Hepatocyte (in vitro differentiated cells): ENCODE results near the gene SPSB4. TPM values are rescaled to one million over a fixed set of nuclear protein-coding genes. Genes with fewer than 3 reads are reported as not detected.

Source experiments
- DNase-seq: peaks from one replicate; pipeline ENCODE4 v3.0.0-alpha.2; 2016; ENCODE audit warnings: low spot score
- H2AFZ ChIP-seq: fragments of 200-600 bp; sonication (generic); 2 replicates; pipeline ENCODE4 v1.6.0; 2016; ENCODE audit warnings: antibody characterized with exemption, mild to moderate bottlenecking
- H3K27ac ChIP-seq: fragments of 200-600 bp; sonication (generic); 2 replicates; pipeline ENCODE4 v1.5.1; 2016; ENCODE audit warnings: mild to moderate bottlenecking
- H3K27me3 ChIP-seq: fragments of 200-600 bp; sonication (generic); 2 replicates; pipeline ENCODE4 v1.6.1; 2016
- H3K36me3 ChIP-seq: fragments of 200-600 bp; sonication (generic); replicated peaks from 2 replicates; pipeline ENCODE4 v1.5.1; 2016; ENCODE audit warnings: low read depth; ENCODE audit not compliant: insufficient read depth
- H3K4me1 ChIP-seq: fragments of 200-600 bp; sonication (generic); 2 replicates; pipeline ENCODE4 v1.5.1; 2016; ENCODE audit warnings: mild to moderate bottlenecking, moderate library complexity; ENCODE audit not compliant: insufficient read depth
- H3K4me2 ChIP-seq: fragments of 200-600 bp; sonication (generic); 2 replicates; pipeline ENCODE4 v1.6.0; 2016
- H3K4me3 ChIP-seq: fragments of 200-600 bp; sonication (generic); 2 replicates; pipeline ENCODE4 v1.5.1; 2016; ENCODE audit warnings: mild to moderate bottlenecking
- H3K79me2 ChIP-seq: fragments of 200-600 bp; sonication (generic); 2 replicates; pipeline ENCODE4 v1.6.0; 2017; ENCODE audit warnings: mild to moderate bottlenecking
- H3K9me2 ChIP-seq: fragments of 200-600 bp; sonication (generic); replicated peaks from 2 replicates; pipeline ENCODE4 v1.6.0; 2017; ENCODE audit warnings: mild to moderate bottlenecking; ENCODE audit not compliant: insufficient read depth
- H3K9me3 ChIP-seq: fragments of 200-600 bp; sonication (generic); 2 replicates; pipeline ENCODE4 v1.5.1; 2016; ENCODE audit warnings: low read depth, mild to moderate bottlenecking
- H4K20me1 ChIP-seq: fragments of 200-600 bp; sonication (generic); 2 replicates; pipeline ENCODE4 v1.6.0; 2016; ENCODE audit warnings: mild to moderate bottlenecking; ENCODE audit not compliant: insufficient read depth, poor library complexity, severe bottlenecking
- EZH2 ChIP-seq: fragments of 200-600 bp; sonication (generic); IDR thresholded peaks from 2 replicates; pipeline ENCODE4 v1.6.1; 2016; ENCODE audit warnings: antibody characterized with exemption, mild to moderate bottlenecking, borderline replicate concordance
- EZH2phosphoT487 ChIP-seq: fragments of 200-600 bp; sonication (generic); IDR thresholded peaks from one replicate; pipeline ENCODE4 v1.6.1; 2018; ENCODE audit warnings: antibody characterized with exemption, mild to moderate bottlenecking, low read depth, moderate library complexity; ENCODE audit not compliant: unreplicated experiment, severe bottlenecking
- WGBS: methylation state at CpG from one replicate; pipeline ENCODE4 v1.1.6; 2016; ENCODE audit warnings: low lambda C conversion rate; ENCODE audit errors: missing lambda C conversion rate; 5-methylcytosine and 5-hydroxymethylcytosine counted together
- polyA plus RNA-seq: library from polyadenylated mRNA; unstranded; fragments of >200 nt; fragmentation: Nextera tagmentation; extraction: Ambion mirVana; gene quantifications from 2 replicates; pipeline ENCODE4 v1.2.1, GENCODE V29; 2016
- total RNA-seq: library from RNA; depleted of rRNA; stranded (reverse); fragments of >200 nt; gene quantifications from 2 replicates; pipeline ENCODE4 v1.2.3, GENCODE V29; 2014
- TF ChIP-seq, protein P1 (sequence below): fragments of 200-600 bp; sonication (generic); IDR thresholded peaks from 2 replicates; pipeline ENCODE4 v1.5.1; 2016; ENCODE audit warnings: antibody characterized with exemption, mild to moderate bottlenecking; ENCODE audit not compliant: poor library complexity

The SPSB4 gene
- total and polyA plus RNA-seq, 2 experiments from 2014 or later = 1.0 to 1.3 TPM

DNA sequence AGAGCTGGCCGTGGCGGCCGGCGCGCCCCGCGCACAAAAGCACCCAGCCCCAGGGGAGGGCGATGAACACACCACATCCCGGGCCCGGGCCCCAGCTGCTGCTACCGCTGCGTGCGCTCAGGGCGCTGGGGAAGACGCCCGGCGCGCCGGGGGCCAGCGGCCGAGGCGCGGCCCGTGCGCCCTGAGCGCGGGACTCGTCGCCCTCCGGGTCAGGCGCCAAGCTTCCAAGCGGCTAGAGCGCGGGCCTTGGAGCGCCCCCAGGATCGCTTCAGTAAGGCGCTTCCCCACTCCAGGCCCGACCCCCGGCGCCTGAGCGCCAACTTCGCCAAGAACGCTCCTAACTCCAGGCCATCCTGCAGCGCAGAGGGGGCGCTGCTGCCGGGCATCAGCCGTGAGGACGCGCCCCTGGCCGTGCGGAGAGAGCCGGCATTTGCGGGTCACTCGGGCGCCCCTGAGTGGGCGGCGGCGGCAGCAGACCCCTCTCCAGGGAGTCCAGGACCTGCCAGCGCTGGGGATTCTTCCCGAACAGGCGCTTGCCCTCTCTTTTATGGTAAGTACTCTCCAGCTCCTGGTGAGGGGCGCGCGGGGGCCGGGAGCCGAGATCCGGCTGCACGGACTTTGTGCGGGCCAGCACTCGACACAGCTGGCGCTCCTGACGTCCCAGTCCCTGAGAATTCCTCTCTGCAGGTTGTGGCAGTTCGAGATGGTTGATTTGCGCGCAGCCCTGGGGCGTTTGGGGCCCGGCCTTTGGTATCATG lies 475 bp downstream of the SPSB4 start:
- Histone ChIP-seq H3K36me3 (no peaks in the 10 kb centered on the region), H4K20me1 (no peaks in the 10 kb centered on the region), H2AFZ (peak overlapping the region; percentile 45), H3K27me3 (peaks cover 66% of the 10 kb centered on the region), H3K4me1 (peaks cover 14% of the 10 kb centered on the region), H3K9me3 (no peaks in the 10 kb centered on the region), H3K9me2 (no peaks in the 10 kb centered on the region), H3K79me2 (no peaks in the 10 kb centered on the region), H3K4me3 (peak overlapping the region; percentile 52), H3K4me2 (peak overlapping the region; percentile 92), H3K27ac (no peak overlapping the region)
- 1% methylated on average over 54 of the region's 77 CpGs for WGBS
- TF ChIP-seq, protein P1, sequence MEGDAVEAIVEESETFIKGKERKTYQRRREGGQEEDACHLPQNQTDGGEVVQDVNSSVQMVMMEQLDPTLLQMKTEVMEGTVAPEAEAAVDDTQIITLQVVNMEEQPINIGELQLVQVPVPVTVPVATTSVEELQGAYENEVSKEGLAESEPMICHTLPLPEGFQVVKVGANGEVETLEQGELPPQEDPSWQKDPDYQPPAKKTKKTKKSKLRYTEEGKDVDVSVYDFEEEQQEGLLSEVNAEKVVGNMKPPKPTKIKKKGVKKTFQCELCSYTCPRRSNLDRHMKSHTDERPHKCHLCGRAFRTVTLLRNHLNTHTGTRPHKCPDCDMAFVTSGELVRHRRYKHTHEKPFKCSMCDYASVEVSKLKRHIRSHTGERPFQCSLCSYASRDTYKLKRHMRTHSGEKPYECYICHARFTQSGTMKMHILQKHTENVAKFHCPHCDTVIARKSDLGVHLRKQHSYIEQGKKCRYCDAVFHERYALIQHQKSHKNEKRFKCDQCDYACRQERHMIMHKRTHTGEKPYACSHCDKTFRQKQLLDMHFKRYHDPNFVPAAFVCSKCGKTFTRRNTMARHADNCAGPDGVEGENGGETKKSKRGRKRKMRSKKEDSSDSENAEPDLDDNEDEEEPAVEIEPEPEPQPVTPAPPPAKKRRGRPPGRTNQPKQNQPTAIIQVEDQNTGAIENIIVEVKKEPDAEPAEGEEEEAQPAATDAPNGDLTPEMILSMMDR = peak; percentile 22
- no peak for TF ChIP-seq EZH2
- peak; percentile 51 for DNase-seq

DNA sequence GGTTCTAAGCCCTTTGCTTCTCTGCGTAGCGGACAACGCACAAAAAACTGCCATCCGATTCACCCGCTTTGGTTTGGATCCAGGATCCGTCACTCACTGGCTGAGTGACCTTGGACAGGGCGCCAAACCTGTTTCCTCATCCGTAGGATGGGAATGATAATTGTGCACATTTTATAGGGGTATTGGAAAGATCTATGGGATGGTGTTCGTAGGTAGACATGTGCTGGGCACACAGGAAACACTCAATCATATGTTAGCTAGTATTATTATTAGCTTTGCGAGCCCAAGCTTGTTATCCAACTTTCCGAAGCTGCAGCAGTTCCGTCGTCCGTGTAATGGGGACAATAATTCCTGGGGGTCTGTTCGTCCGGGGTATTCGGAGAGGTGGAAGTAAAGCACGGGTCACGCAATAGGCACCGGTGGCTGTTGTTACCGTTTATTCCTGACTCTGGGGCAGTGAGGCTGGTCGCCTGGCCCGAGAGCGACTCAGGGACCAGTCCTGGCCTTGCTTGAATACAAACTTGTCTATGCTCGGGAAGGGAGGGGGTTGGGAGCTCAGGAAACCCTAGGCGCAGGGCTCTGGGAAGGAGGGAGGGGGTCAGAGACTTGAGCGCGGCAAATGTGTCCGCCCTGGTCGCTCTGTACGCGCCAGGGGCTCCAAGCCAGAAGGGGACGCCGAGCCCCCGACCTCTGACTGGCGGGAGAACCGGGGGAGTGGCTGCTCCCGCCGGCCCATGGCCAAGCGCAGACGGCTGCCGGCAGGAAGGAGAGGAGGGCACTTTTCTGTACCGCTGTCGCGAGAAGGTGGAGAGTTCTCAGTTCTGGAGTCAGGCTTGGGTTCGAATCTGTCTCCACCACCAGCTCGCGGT lies 1.3 kb downstream of the SPSB4 start:
- Histone ChIP-seq H3K27me3 (peaks cover 61% of the 10 kb centered on the region), H3K27ac (no peak overlapping the region), H3K4me3 (peak overlapping the region; percentile 52), H3K79me2 (no peaks in the 10 kb centered on the region), H3K4me1 (peaks cover 16% of the 10 kb centered on the region), H3K9me3 (no peaks in the 10 kb centered on the region), H2AFZ (peak overlapping the region; percentile 45), H3K4me2 (peak overlapping the region; percentile 92), H3K36me3 (no peaks in the 10 kb centered on the region), H4K20me1 (no peaks in the 10 kb centered on the region), H3K9me2 (no peaks in the 10 kb centered on the region)
- no peak for DNase-seq
- TF ChIP-seq EZH2phosphoT487 (no peak), EZH2 (peak; percentile 60)
- 2% methylated on average over 34 of the region's 48 CpGs for WGBS

DNA sequence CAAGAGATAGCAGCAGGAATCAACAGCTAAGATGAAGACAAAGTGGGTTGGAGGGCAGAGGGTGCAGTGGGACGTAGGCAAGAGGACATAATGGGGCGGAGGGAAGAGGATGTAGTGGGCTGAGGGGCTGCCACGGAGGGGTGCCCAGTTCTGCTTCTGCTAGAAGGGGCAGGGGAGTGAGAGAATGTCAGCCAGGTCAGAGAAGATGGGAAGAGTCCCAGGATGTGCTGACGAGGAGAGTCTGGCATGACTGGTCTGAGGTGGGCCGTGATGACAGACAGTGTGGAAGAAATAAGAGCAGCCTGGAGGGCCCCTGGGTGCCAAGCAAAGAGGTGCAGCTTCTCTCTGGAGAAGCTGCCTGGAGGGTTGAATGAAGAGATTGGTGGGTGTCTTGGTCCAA lies 4.0 kb downstream of the SPSB4 start:
- H3K27ac ChIP-seq = no peak overlapping the region
- H3K4me1 ChIP-seq = peaks cover 16% of the 10 kb centered on the region
- H3K79me2 ChIP-seq = no peaks in the 10 kb centered on the region
- TF ChIP-seq EZH2 (no peak), EZH2phosphoT487 (no peak)
- TF ChIP-seq, protein P1 = no peak
- H3K36me3 ChIP-seq = no peaks in the 10 kb centered on the region
- H3K9me2 ChIP-seq = no peaks in the 10 kb centered on the region
- H3K4me3 ChIP-seq = no peak overlapping the region
- H3K27me3 ChIP-seq = peaks cover 39% of the 10 kb centered on the region
- WGBS = 83% methylated on average over 5 of the region's 5 CpGs
- DNase-seq = no peak
- no peaks in the 10 kb centered on the region for H3K9me3 ChIP-seq
- H4K20me1 ChIP-seq = no peaks in the 10 kb centered on the region
- H3K4me2 ChIP-seq = no peak overlapping the region
- no peak overlapping the region for H2AFZ ChIP-seq
